Thyroid gland (tissue), 4 donors: ENCODE data around the gene ZBTB16. TPM values are rescaled to one million over a fixed set of nuclear protein-coding genes. Genes with fewer than 3 reads are reported as not detected.
A peak's percentile ranks its signal among the peaks of the same experiment; 100 is the strongest.

Experiments used
- DNase-seq, 2 donors: peaks; one replicate each; pipeline ENCODE4 v3.0.0-alpha.2; 2019
- H3K27ac ChIP-seq, 3 donors: fragments of 200-600 bp; sonication (generic); 1 replicate in 2 of 3; 2 replicates in 1 of 3; pipeline ENCODE4 v1.5.1; 2016 to 2019; ENCODE audit warnings: mild to moderate bottlenecking in 1 of 3, moderate library complexity in 1 of 3
- H3K27me3 ChIP-seq: fragments of 200-600 bp; sonication (generic); one replicate; pipeline ENCODE4 v1.5.1; 2019
- H3K36me3 ChIP-seq, 2 donors: fragments of 200-600 bp; sonication (generic); one replicate each; pipeline ENCODE4 v1.5.1; 2016 to 2019
- H3K4me1 ChIP-seq, 2 donors: fragments of 200-600 bp; sonication (generic); one replicate each; pipeline ENCODE4 v1.5.1; 2017 to 2019
- H3K4me3 ChIP-seq, 3 donors: fragments of 200-600 bp; sonication (generic); replicated peaks in 1 of 3; 1 replicate in 2 of 3; 2 replicates in 1 of 3; pipeline ENCODE4 v1.5.1; 2016; ENCODE audit warnings: mild to moderate bottlenecking in 1 of 3
- H3K9me3 ChIP-seq: fragments of 200-600 bp; sonication (generic); one replicate; pipeline ENCODE4 v1.5.1; 2017
- POLR2A ChIP-seq, 2 donors: fragments of 450-650 bp; IDR thresholded peaks; one replicate each; pipeline ENCODE4 v1.6.1; 2017; ENCODE audit warnings: antibody characterized with exemption in 2 of 2, mild to moderate bottlenecking in 2 of 2, moderate library complexity in 1 of 2
- WGBS, 2 donors: methylation state at CpG; one replicate each; pipeline ENCODE4 v1.1.5; 2017; 5-methylcytosine and 5-hydroxymethylcytosine counted together
- intact Hi-C: fragments of 100-400 bp; cut with DNase I; formaldehyde crosslinking; loops from one replicate; pipeline ENCODE4 v1.15.1; 2023
- total RNA-seq, 4 donors: library from RNA; depleted of rRNA; stranded (reverse); fragments of >200 nt; gene quantifications; one replicate each; pipeline ENCODE4 v1.2.3, GENCODE V29; 2016
- TF ChIP-seq, protein P1 (sequence below), 6 experiments: fragments of 200-600 bp in 3 of 6; fragments of 450-650 bp in 3 of 6; sonication (generic) in 3 of 6; IDR thresholded peaks; one replicate each; pipeline ENCODE4 v1.5.1; 2016 to 2019; ENCODE audit warnings: antibody characterized with exemption in 6 of 6, mild to moderate bottlenecking in 2 of 6, inconsistent platforms in 1 of 6, moderate library complexity in 1 of 6

ZBTB16 gene
- total RNA-seq, 4 donors from 2014 or later: 157 to 385 (median 177) TPM

- intact Hi-C loops: no loop called here
- Histone ChIP-seq H3K27ac (peak overlapping the region; percentile 99 to 100 (median 100)), H3K4me1 (peaks cover 92 to 94% of the 10 kb centered on the region in 2 donors), H3K27me3 (no peaks in the 10 kb centered on the region), H3K36me3 (peaks cover 0 to 4% of the 10 kb centered on the region in 2 donors), H3K9me3 (no peaks in the 10 kb centered on the region), H3K4me3 (no peak overlapping the region)
- no peak for DNase-seq
- 65 to 66% methylated on average over 6 of the region's 6 CpGs for WGBS, 2 donors
- TF ChIP-seq, protein P1, sequence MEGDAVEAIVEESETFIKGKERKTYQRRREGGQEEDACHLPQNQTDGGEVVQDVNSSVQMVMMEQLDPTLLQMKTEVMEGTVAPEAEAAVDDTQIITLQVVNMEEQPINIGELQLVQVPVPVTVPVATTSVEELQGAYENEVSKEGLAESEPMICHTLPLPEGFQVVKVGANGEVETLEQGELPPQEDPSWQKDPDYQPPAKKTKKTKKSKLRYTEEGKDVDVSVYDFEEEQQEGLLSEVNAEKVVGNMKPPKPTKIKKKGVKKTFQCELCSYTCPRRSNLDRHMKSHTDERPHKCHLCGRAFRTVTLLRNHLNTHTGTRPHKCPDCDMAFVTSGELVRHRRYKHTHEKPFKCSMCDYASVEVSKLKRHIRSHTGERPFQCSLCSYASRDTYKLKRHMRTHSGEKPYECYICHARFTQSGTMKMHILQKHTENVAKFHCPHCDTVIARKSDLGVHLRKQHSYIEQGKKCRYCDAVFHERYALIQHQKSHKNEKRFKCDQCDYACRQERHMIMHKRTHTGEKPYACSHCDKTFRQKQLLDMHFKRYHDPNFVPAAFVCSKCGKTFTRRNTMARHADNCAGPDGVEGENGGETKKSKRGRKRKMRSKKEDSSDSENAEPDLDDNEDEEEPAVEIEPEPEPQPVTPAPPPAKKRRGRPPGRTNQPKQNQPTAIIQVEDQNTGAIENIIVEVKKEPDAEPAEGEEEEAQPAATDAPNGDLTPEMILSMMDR (IDR thresholded peaks at IDR 0.05): no peak
- TF ChIP-seq POLR2A (IDR thresholded peaks at IDR 0.05): no peak
Observed at GRCh38 chr11:114175706-114176105, 116.2 kb downstream of the ZBTB16 start.

- H3K36me3 ChIP-seq: peaks cover 0 to 4% of the 10 kb centered on the region in 2 donors
- 84 to 89% methylated on average over 8 of the region's 8 CpGs for WGBS, 2 donors
- H3K4me1 ChIP-seq: peaks cover 92 to 94% of the 10 kb centered on the region in 2 donors
- no peaks in the 10 kb centered on the region for H3K27me3 ChIP-seq
- intact Hi-C loops: no loop called here
- no peaks in the 10 kb centered on the region for H3K9me3 ChIP-seq
- H3K4me3 ChIP-seq: no peak overlapping the region
- TF ChIP-seq, protein P1 (IDR thresholded peaks at IDR 0.05): no peak
- peak in 1 of 2 donors; percentile 38 for TF ChIP-seq POLR2A (IDR thresholded peaks at IDR 0.05)
- DNase-seq: peak in 1 of 2 donors; percentile 66
- H3K27ac ChIP-seq: peak overlapping the region; percentile 99 to 100 (median 100)
Observed at GRCh38 chr11:114176321-114176720, 116.8 kb downstream of the ZBTB16 start.

GRCh38 chr11:114178656-114179055 lies 119.1 kb downstream of the ZBTB16 start:
- Histone ChIP-seq H3K27ac (peak overlapping the region; percentile 99 to 100 (median 100)), H3K4me1 (peaks cover 87 to 94% of the 10 kb centered on the region in 2 donors), H3K9me3 (no peaks in the 10 kb centered on the region), H3K4me3 (no peak overlapping the region), H3K36me3 (peaks cover 0 to 4% of the 10 kb centered on the region in 2 donors), H3K27me3 (no peaks in the 10 kb centered on the region)
- TF ChIP-seq POLR2A (IDR thresholded peaks at IDR 0.05): no peak
- TF ChIP-seq, protein P1 (IDR thresholded peaks at IDR 0.05): no peak
- DNase-seq: no peak
- 67 to 75% methylated on average over 1 of the region's 1 CpG for WGBS, 2 donors
- intact Hi-C loops: no loop called here

GRCh38 chr11:114179234-114179941 lies 119.9 kb downstream of the ZBTB16 start:
- H3K4me1 ChIP-seq: peaks cover 79 to 92% of the 10 kb centered on the region in 2 donors
- intact Hi-C loops: no loop called here
- no peaks in the 10 kb centered on the region for H3K27me3 ChIP-seq
- 1% methylated on average over 5 of the region's 5 CpGs for WGBS, 2 donors
- H3K4me3 ChIP-seq: peak overlapping the region in 2 of 3 donors; percentile 29 to 36
- peak; percentile 46 to 88 for TF ChIP-seq POLR2A (IDR thresholded peaks at IDR 0.05)
- TF ChIP-seq, protein P1 (IDR thresholded peaks at IDR 0.05): peak in 3 of 6 experiments; percentile 4 to 38 (median 27)
- H3K27ac ChIP-seq: peak overlapping the region; percentile 99 to 100 (median 100)
- H3K9me3 ChIP-seq: no peaks in the 10 kb centered on the region
- H3K36me3 ChIP-seq: peaks cover 0 to 4% of the 10 kb centered on the region in 2 donors
- DNase-seq: peak; percentile 92
